ENCODE data around the gene FMN2. TPM values are rescaled to one million over a fixed set of nuclear protein-coding genes. Genes with fewer than 3 reads are reported as not detected.

The FMN2 gene
- total RNA-seq, 3 donors from 2014 or later (not counting 1 experiment from before 2014, with no cell fraction given): not detected

GRCh38 chr1:240415532-240415931 lies 323.8 kb downstream of the FMN2 start:
- no peaks in the 10 kb centered on the region for H3K27me3 ChIP-seq (ENCODE audit: control insufficient read depth, insufficient read depth, low read length)
- DNase-seq: no peak
- H3K4me1 Mint-ChIP-seq: no peaks in the 10 kb centered on the region
- no peak overlapping the region for H3K27ac Mint-ChIP-seq
- H3K36me3 Mint-ChIP-seq: no peaks in the 10 kb centered on the region
- no peak for ATAC-seq
- H3K4me1 ChIP-seq (ENCODE audit: control insufficient read depth, insufficient read depth, low read length): no peaks in the 10 kb centered on the region
- no peak overlapping the region for H3K4me3 ChIP-seq (ENCODE audit: low read length)
- H3K9me3 Mint-ChIP-seq: peaks cover 0 to 2% of the 10 kb centered on the region in 2 donors
- H3K9me3 ChIP-seq (ENCODE audit: control insufficient read depth, insufficient read depth, low read length): no peaks in the 10 kb centered on the region
- intact Hi-C loops (cut with micrococcal nuclease): no loop called here
- no peaks in the 10 kb centered on the region for H3K36me3 ChIP-seq (ENCODE audit: control insufficient read depth, insufficient read depth, low read length)
- WGBS (ENCODE audit: insufficient coverage): 85% methylated on average over 3 of the region's 4 CpGs
- no peak overlapping the region for H3K27ac ChIP-seq (ENCODE audit: low read length)
- TF ChIP-seq, protein P1, sequence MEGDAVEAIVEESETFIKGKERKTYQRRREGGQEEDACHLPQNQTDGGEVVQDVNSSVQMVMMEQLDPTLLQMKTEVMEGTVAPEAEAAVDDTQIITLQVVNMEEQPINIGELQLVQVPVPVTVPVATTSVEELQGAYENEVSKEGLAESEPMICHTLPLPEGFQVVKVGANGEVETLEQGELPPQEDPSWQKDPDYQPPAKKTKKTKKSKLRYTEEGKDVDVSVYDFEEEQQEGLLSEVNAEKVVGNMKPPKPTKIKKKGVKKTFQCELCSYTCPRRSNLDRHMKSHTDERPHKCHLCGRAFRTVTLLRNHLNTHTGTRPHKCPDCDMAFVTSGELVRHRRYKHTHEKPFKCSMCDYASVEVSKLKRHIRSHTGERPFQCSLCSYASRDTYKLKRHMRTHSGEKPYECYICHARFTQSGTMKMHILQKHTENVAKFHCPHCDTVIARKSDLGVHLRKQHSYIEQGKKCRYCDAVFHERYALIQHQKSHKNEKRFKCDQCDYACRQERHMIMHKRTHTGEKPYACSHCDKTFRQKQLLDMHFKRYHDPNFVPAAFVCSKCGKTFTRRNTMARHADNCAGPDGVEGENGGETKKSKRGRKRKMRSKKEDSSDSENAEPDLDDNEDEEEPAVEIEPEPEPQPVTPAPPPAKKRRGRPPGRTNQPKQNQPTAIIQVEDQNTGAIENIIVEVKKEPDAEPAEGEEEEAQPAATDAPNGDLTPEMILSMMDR (IDR thresholded peaks at IDR 0.05): no peak
- H3K4me3 Mint-ChIP-seq: no peak overlapping the region
- peaks cover 0 to 4% of the 10 kb centered on the region in 2 donors for H3K27me3 Mint-ChIP-seq (ENCODE audit: low read depth in 2 of 2)

DNA sequence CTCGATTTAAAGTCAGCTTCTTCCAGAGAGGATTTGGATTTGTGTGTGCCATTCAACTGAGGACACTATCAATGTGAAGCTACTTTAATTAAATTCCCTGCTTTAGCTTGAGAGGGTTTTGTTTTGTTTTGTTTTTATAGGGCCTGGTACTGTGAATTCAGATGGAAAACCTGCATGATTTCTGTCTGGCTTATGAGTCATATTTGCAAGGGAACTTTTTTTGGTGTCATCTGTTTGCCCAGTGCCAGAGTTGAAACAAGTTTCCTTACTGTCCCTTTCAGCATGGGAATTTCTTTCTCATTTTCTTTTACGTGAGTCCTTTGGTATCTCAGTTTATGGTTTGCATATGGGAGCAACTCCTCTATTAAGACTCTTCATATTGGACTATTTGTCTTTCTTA lies 325.6 kb downstream of the FMN2 start:
- DNase-seq (no peak), ATAC-seq (no peak)
- TF ChIP-seq, protein P1 (IDR thresholded peaks at IDR 0.05): no peak
- Histone ChIP-seq H3K36me3 (ENCODE audit: control insufficient read depth, insufficient read depth, low read length) (no peaks in the 10 kb centered on the region), H3K4me1 (ENCODE audit: control insufficient read depth, insufficient read depth, low read length) (no peaks in the 10 kb centered on the region), H3K9me3 (ENCODE audit: control insufficient read depth, insufficient read depth, low read length) (no peaks in the 10 kb centered on the region), H3K27ac (ENCODE audit: low read length) (no peak overlapping the region), H3K27me3 (ENCODE audit: control insufficient read depth, insufficient read depth, low read length) (no peaks in the 10 kb centered on the region), H3K4me3 (ENCODE audit: low read length) (no peak overlapping the region)
- intact Hi-C loops (cut with micrococcal nuclease): no loop called here
- H3K9me3 Mint-ChIP-seq: peaks cover 0 to 2% of the 10 kb centered on the region in 2 donors
- no peaks in the 10 kb centered on the region for H3K36me3 Mint-ChIP-seq
- H3K27me3 Mint-ChIP-seq (ENCODE audit: low read depth in 2 of 2): peaks cover 0 to 4% of the 10 kb centered on the region in 2 donors
- 86% methylated on average over 1 of the region's 2 CpGs for WGBS (ENCODE audit: insufficient coverage)
- H3K4me3 Mint-ChIP-seq: no peak overlapping the region
- no peaks in the 10 kb centered on the region for H3K4me1 Mint-ChIP-seq
- no peak overlapping the region for H3K27ac Mint-ChIP-seq

- H3K36me3 Mint-ChIP-seq: no peaks in the 10 kb centered on the region
Measured at GRCh38 chr1:240420766-240421165, 329.1 kb downstream of the FMN2 start.

More at GRCh38 chr1:240420766-240421165, 329.1 kb downstream of the FMN2 start:
- Histone ChIP-seq H3K4me1 (ENCODE audit: control insufficient read depth, insufficient read depth, low read length) (no peaks in the 10 kb centered on the region), H3K36me3 (ENCODE audit: control insufficient read depth, insufficient read depth, low read length) (no peaks in the 10 kb centered on the region), H3K27me3 (ENCODE audit: control insufficient read depth, insufficient read depth, low read length) (no peaks in the 10 kb centered on the region), H3K9me3 (ENCODE audit: control insufficient read depth, insufficient read depth, low read length) (no peaks in the 10 kb centered on the region), H3K4me3 (ENCODE audit: low read length) (no peak overlapping the region), H3K27ac (ENCODE audit: low read length) (no peak overlapping the region)
- TF ChIP-seq, protein P1 (IDR thresholded peaks at IDR 0.05): no peak
- H3K9me3 Mint-ChIP-seq: peaks cover 0 to 2% of the 10 kb centered on the region in 2 donors
- ATAC-seq: no peak
- DNase-seq: no peak
- H3K4me1 Mint-ChIP-seq: no peaks in the 10 kb centered on the region
- H3K27me3 Mint-ChIP-seq (ENCODE audit: low read depth in 2 of 2): peaks cover 4 to 12% of the 10 kb centered on the region in 2 donors
- intact Hi-C loops (cut with micrococcal nuclease): no loop called here
- no peak overlapping the region for H3K27ac Mint-ChIP-seq
- 63% methylated on average over 4 of the region's 5 CpGs for WGBS (ENCODE audit: insufficient coverage)
- H3K4me3 Mint-ChIP-seq: no peak overlapping the region
